ENCODE data around the gene TSC22D1.

Gene TSC22D1

GRCh38 chr13:44389060-44389666 is 187.0 kb downstream of the TSC22D1 start:
- in situ Hi-C loops (cut with HindIII; ENCODE audit: low sequenced_read_pairs), result no loop called here
- no peak overlapping the region for H3K4me3 ChIP-seq (ENCODE audit: low read depth, low read length)
- no peak for TF ChIP-seq CTCF (IDR thresholded peaks at IDR 0.05; ENCODE audit: low read depth, low read length, missing control alignments)
- DNase-seq (ENCODE audit: low read depth), result no peak

- no peak for TF ChIP-seq CTCF (IDR thresholded peaks at IDR 0.05; ENCODE audit: low read depth, low read length, missing control alignments)
- DNase-seq (ENCODE audit: low read depth), result no peak
- H3K4me3 ChIP-seq (ENCODE audit: low read depth, low read length), result no peak overlapping the region
- in situ Hi-C loops (cut with HindIII; ENCODE audit: low sequenced_read_pairs), result no loop called here
Observed at GRCh38 chr13:44388427-44389059, 187.6 kb downstream of the TSC22D1 start.

DNA sequence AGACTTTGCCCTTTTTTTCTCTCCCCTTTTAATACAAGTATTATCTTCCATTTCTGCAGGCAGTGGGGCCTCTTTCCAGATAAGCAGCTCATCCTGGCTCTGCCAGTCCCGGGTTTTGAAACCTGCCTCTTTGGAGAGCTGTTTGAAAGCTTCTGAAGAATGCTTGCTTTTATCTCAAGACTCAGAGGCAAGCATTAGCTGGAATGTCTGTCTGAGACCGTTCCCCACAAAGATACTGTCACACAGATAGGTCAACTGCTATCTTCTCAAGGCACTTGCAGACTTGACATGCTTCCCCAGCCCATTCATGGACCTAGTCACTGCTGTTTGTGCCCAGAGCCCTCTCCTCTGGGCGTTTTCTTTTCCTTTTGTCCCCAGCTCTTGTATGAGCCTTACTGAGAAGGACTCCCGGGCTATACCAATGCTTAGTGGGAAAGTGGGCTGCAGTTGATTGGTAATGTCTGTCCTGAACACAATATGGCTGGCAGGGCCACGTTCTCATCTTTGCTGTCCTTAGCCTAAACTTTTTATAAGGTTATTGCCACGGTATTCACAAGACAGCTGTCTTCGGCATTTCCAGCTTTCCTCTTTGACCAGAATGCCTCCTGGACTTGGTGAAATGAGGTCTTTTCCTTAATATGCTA is 189.1 kb downstream of the TSC22D1 start:
- in situ Hi-C loops (cut with HindIII; ENCODE audit: low sequenced_read_pairs), result no loop called here
- DNase-seq (ENCODE audit: low read depth), result no peak
- no peak overlapping the region for H3K4me3 ChIP-seq (ENCODE audit: low read depth, low read length)
- no peak for TF ChIP-seq CTCF (IDR thresholded peaks at IDR 0.05; ENCODE audit: low read depth, low read length, missing control alignments)

DNA sequence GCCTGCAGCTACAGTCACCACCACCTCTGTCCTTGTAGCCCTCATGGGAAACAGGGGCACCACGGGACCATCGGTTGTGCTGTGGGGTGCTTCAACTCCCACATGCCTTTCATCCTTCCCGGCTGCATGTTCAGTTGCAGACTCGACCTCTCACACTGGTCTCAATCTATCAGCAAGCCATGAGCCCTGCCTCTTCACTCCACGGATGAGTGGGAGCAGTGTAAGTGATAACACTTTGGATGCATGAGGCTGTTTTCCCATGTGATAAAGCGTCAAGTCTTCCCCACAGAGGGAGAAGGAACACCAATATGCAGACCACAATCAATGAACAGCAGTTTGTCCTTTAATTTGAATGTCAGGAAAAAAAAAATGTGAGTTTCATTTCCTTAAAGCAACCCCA is 190.3 kb downstream of the TSC22D1 start:
- in situ Hi-C loops (cut with HindIII; ENCODE audit: low sequenced_read_pairs), result no loop called here
- no peak for TF ChIP-seq CTCF (IDR thresholded peaks at IDR 0.05; ENCODE audit: low read depth, low read length, missing control alignments)
- DNase-seq (ENCODE audit: low read depth), result no peak
- H3K4me3 ChIP-seq (ENCODE audit: low read depth, low read length), result no peak overlapping the region

GRCh38 chr13:44385401-44385800 is 190.7 kb downstream of the TSC22D1 start:
- TF ChIP-seq CTCF (IDR thresholded peaks at IDR 0.05; ENCODE audit: low read depth, low read length, missing control alignments), result no peak
- in situ Hi-C loops (cut with HindIII; ENCODE audit: low sequenced_read_pairs), result no loop called here
- no peak for DNase-seq (ENCODE audit: low read depth)
- H3K4me3 ChIP-seq (ENCODE audit: low read depth, low read length), result no peak overlapping the region

- DNase-seq (ENCODE audit: low read depth), result no peak
- H3K4me3 ChIP-seq (ENCODE audit: low read depth, low read length), result no peak overlapping the region
- in situ Hi-C loops (cut with HindIII; ENCODE audit: low sequenced_read_pairs), result no loop called here
- TF ChIP-seq CTCF (IDR thresholded peaks at IDR 0.05; ENCODE audit: low read depth, low read length, missing control alignments), result no peak
Observed at GRCh38 chr13:44384778-44385177, 191.4 kb downstream of the TSC22D1 start.

Measured in astrocyte of the cerebellum (primary cell).